EH (cell line): ENCODE data around the gene SPIRE1.
"Not testable (repeated sequence)": the region's sequence is repeated elsewhere in the genome, so short reads cannot be mapped to it uniquely, and the experiment has no call there.

ENCODE experiments used
- DNase-seq: peaks from one replicate; pipeline ENCODE4 v3.0.0-alpha.2; 2015; ENCODE audit warnings: low read depth

SPIRE1 gene

DNA sequence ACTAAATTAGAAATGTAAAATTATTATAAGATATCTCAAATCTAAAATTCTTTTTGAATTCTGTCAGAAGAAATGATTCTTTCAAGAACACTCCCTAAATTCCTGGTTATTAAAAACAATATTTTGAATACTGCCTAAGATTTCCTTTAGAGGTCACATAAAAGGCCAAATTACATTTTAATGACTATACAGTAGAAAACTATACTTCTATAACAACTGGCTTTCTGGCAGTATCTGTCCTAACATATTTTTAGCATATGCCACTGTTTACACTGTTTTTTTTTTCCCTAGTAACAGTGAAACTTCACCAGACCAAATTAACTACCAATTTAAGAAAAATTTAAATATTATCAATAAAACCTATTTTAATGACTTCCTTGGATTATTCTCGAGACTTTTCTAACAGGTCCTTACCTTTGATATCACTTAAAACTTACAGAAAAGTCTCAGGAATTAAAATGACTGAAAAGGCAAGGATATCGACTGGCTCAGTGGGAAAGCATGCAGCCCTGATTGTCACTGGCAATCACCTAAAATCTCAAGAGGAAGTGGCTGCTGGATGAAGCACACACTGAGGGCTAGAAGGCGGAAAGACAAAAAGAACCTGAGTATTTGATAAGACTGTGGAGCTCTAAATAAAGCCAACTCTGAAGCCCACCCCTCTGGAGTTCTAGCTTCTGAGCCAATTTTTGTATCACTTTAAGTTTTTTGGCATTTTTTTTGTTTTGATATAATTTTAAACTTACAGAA, 59.6 kb downstream of the SPIRE1 start:
- DNase-seq, result peak; percentile 70

DNA sequence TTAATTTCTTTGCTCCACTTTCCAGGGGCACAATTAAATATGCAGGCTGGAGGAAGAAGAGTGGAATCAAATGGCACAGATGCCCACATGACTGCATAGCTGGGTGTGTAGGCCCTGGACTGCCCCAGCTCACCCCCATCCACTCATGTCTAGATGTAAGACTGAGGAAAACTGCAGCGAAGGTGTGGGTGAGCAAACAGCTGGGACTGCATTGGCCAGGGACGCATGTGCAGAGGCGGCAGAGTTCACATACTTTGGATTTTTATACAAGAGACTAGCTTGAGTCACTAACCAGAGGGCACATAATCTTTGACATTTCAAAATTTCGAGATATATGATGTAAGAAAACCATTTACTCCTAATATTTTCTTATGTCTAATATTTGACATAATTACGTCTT, 60.1 kb downstream of the SPIRE1 start:
- DNase-seq, result peak; percentile 91

DNA sequence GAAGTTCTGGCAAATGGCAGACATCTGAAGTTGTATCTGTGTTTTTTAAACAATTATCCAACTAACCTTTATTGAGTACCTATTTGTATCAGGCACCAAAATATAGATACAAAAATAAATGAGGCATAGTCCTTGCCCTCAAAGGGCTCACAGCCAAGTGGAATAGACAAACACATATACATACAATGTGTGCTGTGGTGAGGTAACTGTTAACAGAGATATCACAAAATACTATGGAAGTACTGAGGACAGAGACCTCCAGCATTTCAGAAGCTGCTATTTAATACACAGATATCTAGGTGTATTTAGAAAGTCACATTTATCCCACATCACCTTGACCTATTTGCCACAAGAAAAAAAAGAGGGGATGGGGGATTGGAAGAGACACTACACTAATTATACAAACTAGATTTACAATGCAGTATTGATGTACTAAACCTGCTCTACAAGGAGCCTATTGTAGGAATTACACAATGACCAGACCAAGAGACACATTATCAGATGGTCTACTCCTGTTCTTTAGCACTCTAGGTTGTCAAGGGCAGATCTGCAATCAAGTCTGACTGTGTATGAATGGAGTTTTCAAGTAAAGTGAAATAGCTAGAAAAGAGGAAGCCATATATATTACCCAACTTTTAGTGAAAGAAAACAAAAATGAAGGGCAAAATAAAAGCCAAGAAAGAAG, 62.2 kb downstream of the SPIRE1 start:
- DNase-seq, result no peak

DNA sequence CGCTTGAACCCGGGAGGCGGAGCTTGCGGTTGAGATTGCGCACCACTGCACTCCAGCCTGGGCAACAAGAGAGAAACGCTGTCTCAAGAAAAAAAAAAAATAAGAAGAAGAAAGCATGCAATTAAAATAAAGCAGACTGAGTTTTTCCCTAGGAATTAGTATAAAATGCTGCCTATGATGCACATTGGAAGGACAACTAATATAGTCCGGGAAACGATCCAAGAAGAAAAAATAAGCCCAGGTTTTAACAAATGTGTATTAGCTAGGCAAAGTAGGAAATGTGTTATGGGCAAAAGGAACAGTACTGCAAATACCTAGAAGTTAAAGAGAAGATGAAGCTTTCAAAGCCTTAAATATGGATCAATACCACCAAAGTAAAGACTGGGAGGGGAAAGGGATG, 64.0 kb downstream of the SPIRE1 start:
- peak; percentile 62 for DNase-seq

DNA sequence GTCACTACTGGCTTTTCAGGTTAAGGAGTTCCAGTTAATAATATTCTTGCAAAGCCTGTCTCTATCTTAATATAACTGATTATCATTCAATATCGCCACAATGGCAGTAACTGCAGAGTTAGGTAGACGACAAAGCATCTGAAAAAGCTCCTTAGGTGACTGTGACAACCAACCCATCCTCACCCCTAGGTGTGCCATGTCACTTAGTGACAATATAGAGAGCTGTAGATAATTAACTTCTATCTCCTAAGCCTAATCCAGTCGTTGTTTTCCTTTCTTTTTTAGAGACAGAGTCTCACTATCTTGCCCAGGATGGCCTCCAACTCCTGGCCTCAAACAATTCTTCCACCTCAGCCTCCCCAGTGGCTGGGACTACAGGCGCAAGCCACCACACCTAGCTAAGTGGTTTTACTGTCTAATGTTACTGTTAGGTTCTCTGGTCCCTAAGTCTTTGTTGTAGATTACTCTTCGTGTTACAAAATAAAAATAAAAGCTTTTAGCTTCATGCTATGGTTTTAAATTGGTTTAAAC, 65.2 kb downstream of the SPIRE1 start:
- DNase-seq, result no peak

DNA sequence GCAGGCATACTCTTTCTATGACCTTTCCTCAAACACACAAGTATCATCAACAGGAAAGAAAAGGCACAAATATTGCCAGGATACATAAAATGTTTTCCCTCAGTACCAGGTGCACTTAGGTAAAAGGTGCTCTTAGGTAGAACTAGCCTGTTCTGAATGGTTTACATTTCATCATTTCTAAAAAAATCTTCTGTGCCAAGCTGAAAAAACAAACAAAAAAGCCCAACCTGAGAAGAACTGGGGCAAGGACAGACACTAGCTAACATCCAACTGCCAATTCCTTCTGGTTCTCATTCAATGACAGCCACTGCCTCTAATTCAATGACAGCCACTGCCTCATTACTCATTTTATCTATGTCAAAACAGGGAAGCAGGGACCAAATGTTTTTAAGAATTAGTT, 68.5 kb downstream of the SPIRE1 start:
- no peak for DNase-seq

- DNase-seq, result no peak
Measured at GRCh38 chr18:12586956-12587355, 71.0 kb downstream of the SPIRE1 start.

DNA sequence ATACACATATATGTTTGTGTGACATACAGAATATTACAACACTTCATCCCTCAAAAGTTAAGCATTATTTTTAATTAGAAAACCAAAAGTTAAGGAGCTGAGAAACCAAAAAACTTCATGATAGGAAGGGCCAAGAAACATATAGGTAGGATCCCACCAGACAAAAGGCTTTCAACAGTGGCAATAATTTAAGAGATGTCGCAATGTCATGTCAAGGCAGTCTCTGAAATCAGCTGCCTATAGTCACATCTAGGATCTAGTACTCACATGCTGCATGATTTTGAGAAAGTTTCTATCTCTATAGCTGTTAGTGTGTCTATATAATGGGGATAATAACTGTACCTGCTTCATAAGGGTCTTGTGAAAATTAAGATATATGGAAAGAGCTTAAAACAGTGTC, 72.7 kb downstream of the SPIRE1 start:
- no peak for DNase-seq

DNA sequence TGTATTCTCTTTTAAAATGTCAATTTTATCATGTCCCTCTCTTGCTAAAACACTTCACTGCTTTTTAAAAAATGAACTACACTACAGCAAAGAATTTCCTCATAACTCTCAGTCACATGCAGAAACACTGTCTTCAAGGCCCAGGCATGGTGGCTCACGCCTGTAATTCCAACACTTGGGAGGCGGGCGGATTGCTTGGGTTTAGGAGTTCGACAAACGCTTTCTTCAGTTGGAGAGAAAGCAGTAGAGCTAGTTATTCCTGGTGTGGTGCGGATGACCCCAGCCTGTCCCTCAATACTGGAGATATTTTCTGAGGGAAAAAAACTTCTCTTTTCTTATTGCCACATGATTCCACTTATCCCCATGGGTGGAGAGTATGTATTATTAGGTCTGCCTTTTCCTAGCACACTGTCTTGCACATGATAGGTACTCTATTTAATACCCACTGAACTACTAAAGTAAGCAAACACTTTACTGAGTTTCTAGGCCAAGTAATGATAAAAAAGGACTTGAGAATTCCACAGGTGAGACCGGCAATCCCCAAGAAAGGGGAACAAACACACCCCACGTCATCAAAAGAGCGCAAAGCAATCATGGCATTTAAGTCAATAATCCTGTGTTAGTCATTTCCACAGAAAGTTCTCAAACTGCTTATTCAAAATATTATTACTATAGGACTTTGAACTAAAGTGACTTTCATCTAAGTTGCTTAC, 77.1 kb downstream of the SPIRE1 start:
- DNase-seq, result no peak

DNA sequence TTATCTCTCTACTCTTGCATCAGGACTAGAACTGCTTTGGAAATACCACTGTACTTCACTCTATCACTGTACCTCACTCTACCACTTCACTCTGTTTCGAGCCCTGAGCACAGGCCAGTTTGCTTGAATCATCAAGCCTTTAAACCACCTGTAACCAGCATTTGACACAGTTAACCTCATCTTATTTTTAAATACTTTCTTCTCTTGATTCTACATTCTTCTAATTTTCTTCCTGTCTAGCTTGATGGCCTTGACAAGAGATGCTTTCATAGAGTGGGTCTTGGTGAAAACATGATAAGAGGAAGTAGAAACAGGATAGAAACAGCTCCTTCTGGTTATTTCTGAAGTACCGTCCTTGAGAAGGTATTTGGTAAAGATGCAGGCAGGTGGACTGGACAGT, 78.1 kb downstream of the SPIRE1 start:
- DNase-seq, result no peak

GRCh38 chr18:12577848-12578247, 80.1 kb downstream of the SPIRE1 start:
- DNase-seq, result no peak

GRCh38 chr18:12574494-12575185, 83.3 kb downstream of the SPIRE1 start:
- DNase-seq, result no peak

GRCh38 chr18:12571630-12572029, 86.3 kb downstream of the SPIRE1 start:
- DNase-seq, result no peak

- DNase-seq, result no peak
Measured at GRCh38 chr18:12569791-12570190, 88.1 kb downstream of the SPIRE1 start.

DNA sequence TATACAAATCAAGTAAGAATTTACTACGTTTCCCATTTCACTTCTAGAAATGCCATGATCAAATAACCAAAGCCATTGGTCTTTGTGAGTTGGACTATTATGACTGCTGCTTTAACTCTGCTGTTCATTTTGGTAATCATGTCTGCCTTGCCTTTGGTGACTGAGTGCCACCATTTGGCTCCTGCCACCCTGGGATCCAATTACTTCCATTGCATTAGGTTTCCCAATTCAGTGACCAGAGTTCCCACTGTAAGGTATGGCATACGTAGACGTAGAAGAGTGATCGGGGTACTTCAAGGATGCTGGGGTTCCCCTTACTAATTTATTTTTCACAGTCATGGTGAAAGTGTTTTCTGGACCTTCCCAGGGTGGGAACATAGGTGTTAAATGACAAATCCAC, 90.1 kb downstream of the SPIRE1 start:
- DNase-seq, result no peak

DNA sequence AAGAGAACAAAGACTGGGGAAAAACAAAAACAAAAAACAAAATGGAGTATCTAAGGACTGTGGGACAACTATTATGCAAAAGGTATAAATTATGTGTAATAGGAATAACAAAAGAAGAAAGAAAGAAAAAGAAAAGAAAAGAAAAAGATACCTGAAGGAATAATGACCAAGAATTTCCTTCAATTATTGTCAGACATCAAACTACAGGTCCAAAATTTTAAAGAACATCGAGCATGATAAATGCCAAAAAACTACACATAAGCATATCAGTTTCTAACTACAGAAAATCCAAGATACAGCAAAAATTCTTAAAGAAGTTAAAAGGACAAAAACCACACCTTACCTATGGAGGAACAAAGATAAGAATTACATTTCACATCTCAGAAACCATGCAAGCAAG, 93.0 kb downstream of the SPIRE1 start:
- no peak for DNase-seq

DNA sequence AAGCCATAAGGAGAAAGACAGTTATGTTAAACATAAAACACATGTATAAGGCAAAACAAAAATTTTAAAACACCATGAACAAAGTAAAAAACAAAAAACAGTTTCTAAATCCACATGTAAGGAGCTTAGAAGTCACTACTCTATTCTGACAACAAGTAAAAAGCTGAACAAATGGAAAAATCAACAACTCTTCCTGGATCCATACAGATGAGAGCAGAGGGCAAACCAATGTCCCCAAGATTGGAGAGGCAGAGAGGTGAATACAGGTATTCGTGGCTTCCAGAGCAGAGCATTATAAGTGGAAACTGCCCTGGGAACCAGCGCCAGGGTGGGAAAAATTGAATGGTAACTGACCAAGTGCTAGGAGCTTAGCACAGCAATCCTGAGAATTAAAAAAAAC, 93.5 kb downstream of the SPIRE1 start:
- no peak for DNase-seq

DNA sequence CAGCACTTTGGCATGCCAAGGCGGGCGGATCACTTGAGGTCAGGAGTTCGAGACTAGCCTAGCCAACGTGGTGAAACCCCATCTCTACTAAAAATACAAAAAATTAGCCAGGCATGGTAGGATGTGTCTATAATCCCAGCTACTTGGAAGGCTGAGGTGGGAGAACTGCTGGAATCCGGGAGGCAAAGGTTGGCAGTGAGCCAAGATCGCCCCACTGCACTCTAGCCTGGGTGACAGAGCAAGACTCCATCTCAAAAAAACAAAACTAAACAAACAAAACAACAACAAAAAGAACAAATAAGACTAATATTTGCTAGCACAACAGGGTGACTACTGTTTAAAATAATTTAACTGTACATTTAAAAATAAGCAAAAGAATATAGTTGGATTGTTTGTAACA, 97.3 kb downstream of the SPIRE1 start:
- not testable (repeated sequence) for DNase-seq

- DNase-seq, result no peak
Measured at GRCh38 chr18:12559319-12559718, 98.6 kb downstream of the SPIRE1 start.

GRCh38 chr18:12556946-12557806, 100.7 kb downstream of the SPIRE1 start:
- no peak for DNase-seq

- DNase-seq, result no peak
Measured at GRCh38 chr18:12554796-12555388, 103.0 kb downstream of the SPIRE1 start.
